Placental pericyte (primary cell): ENCODE results near the gene EXT2. TPM values are rescaled to one million over a fixed set of nuclear protein-coding genes. Genes with fewer than 3 reads are reported as not detected.

ENCODE experiments used
- total RNA-seq: library from RNA; depleted of rRNA; stranded (reverse); fragments of >200 nt; gene quantifications from 2 replicates; pipeline ENCODE4 v1.2.3, GENCODE V29; 2012

EXT2 gene
- 140 and 162 TPM in 2 replicates for total RNA-seq

GRCh38 chr11:44095506-44096359 lies at the start of gene EXT2:
TSS of gene EXT2 (plus strand) at chr11:44095678. CDS start at chr11:44107713, 12,035 bp downstream.

GRCh38 chr11:44047931-44048431 lies 47.5 kb upstream of the EXT2 start, which contains the start of gene ACCSL:
TSS of gene ACCSL (plus strand) at chr11:44047981. CDS start at chr11:44048037, 56 bp downstream.

GRCh38 chr11:44065841-44066731 lies 29.4 kb upstream of the EXT2 start, which contains the start of gene ACCS:
TSS of gene ACCS (plus strand) at chr11:44066270. CDS start at chr11:44067628, 1,358 bp downstream.

Other genes starting within 250 kb of the EXT2 start
- gene ALKBH3, start 214.8 kb upstream of the EXT2 start, total RNA-seq = 34.9 and 35.0 TPM in 2 replicates
- 2.0 and 6.6 TPM in 2 replicates for gene C11orf96, start 153.0 kb upstream of the EXT2 start, total RNA-seq
- not detected in 2 replicates for gene ACCSL, start 47.7 kb upstream of the EXT2 start, total RNA-seq
- gene ACCS, start 29.4 kb upstream of the EXT2 start, total RNA-seq = 6.8 and 7.2 TPM in 2 replicates
- not detected in 2 replicates for gene ALX4, start 214.5 kb downstream of the EXT2 start, total RNA-seq